HepG2 (cell line): Measurements from ENCODE around the gene EPHB4. TPM values are rescaled to one million over a fixed set of nuclear protein-coding genes. Genes with fewer than 3 reads are reported as not detected.
A peak's percentile ranks its signal among the peaks of the same experiment; 100 is the strongest.

Source experiments
- BCL6 ChIP-seq: IDR thresholded peaks from 2 replicates; pipeline ENCODE4 v1.6.1; 2016; ENCODE audit warnings: missing genetic modification reagents, missing compliant biosample characterization
- ERF ChIP-seq: IDR thresholded peaks from 2 replicates; pipeline ENCODE4 v1.6.1; 2018; ENCODE audit warnings: missing biosample characterization, missing genetic modification reagents
- HNRNPK ChIP-seq: fragments of 200-400 bp; formaldehyde crosslinking; IDR thresholded peaks from 2 replicates; pipeline ENCODE4 v1.6.1; 2018; ENCODE audit warnings: low read length, low read depth, moderate library complexity, mild to moderate bottlenecking; ENCODE audit not compliant: poor library complexity, severe bottlenecking
- ISL2 ChIP-seq: sonication (generic); formaldehyde crosslinking; IDR thresholded peaks from 2 replicates; pipeline ENCODE4 v1.5.0; 2020; ENCODE audit warnings: missing genetic modification reagents
- JDP2 ChIP-seq: sonication (generic); formaldehyde crosslinking; IDR thresholded peaks from 2 replicates; pipeline ENCODE4 v1.8.1; 2022; ENCODE audit warnings: missing genetic modification reagents, borderline replicate concordance
- MED8 ChIP-seq: sonication (generic); formaldehyde crosslinking; IDR thresholded peaks from 2 replicates; pipeline ENCODE4 v1.8.1; 2023; ENCODE audit warnings: mild to moderate bottlenecking, missing genetic modification reagents; ENCODE audit not compliant: insufficient replicate concordance
- MYC ChIP-seq: sonication (generic); formaldehyde crosslinking; IDR thresholded peaks from 2 replicates; pipeline ENCODE4 v1.9.0; 2021; ENCODE audit warnings: missing genetic modification reagents, borderline replicate concordance
- PHF8 ChIP-seq: sonication (generic); formaldehyde crosslinking; IDR thresholded peaks from 2 replicates; pipeline ENCODE4 v1.5.0; 2020; ENCODE audit warnings: missing genetic modification reagents
- SAP130 ChIP-seq: IDR thresholded peaks from 2 replicates; pipeline ENCODE4 v1.6.1; 2016; ENCODE audit warnings: low read depth
- SRSF1 ChIP-seq: fragments of 200-400 bp; formaldehyde crosslinking; optimal IDR thresholded peaks from 2 replicates; pipeline ENCODE3; 2017; ENCODE audit warnings: mild to moderate bottlenecking, low read depth, low read length, moderate library complexity
- TP53 ChIP-seq: sonication (generic); formaldehyde crosslinking; conservative IDR thresholded peaks from 2 replicates; pipeline ENCODE4 v1.4.0; 2020; ENCODE audit warnings: missing genetic modification reagents
- ZBTB7A ChIP-seq: sonication (generic); formaldehyde crosslinking; IDR thresholded peaks from 2 replicates; pipeline ENCODE4 v1.8.0; 2022; ENCODE audit warnings: mild to moderate bottlenecking, missing genetic modification reagents
- ZFP41 ChIP-seq: sonication (generic); formaldehyde crosslinking; IDR thresholded peaks from 2 replicates; pipeline ENCODE4 v1.4.0; 2020; ENCODE audit warnings: mild to moderate bottlenecking, missing genetic modification reagents, borderline replicate concordance
- ZKSCAN1 ChIP-seq: fragments of 150-350 bp; IDR thresholded peaks from 2 replicates; pipeline ENCODE4 v1.6.1; 2014; ENCODE audit warnings: low read length
- ZNF3 ChIP-seq: IDR thresholded peaks from 2 replicates; pipeline ENCODE4 v1.7.0; 2017; ENCODE audit warnings: inconsistent platforms
- ZNF331 ChIP-seq: sonication (generic); formaldehyde crosslinking; IDR thresholded peaks from 2 replicates; pipeline ENCODE4 v1.4.0; 2020; ENCODE audit warnings: missing genetic modification reagents
- ZNF503 ChIP-seq: sonication (generic); formaldehyde crosslinking; IDR thresholded peaks from 2 replicates; pipeline ENCODE4 v1.4.0; 2020; ENCODE audit warnings: missing genetic modification reagents
- ZNF746 ChIP-seq: sonication (generic); formaldehyde crosslinking; IDR thresholded peaks from 2 replicates; pipeline ENCODE4 v1.8.0; 2022; ENCODE audit warnings: mild to moderate bottlenecking, missing genetic modification reagents
- ZSCAN5A ChIP-seq: sonication (generic); formaldehyde crosslinking; IDR thresholded peaks from 2 replicates; pipeline ENCODE4 v1.8.0; 2022; ENCODE audit warnings: mild to moderate bottlenecking, missing genetic modification reagents, borderline replicate concordance
- polyA plus RNA-seq, 8 experiments: library from polyadenylated mRNA; depleted of rRNA in 3 of 8; stranded (reverse) in 7 of 8; unstranded in 1 of 8; fragments of >200 nt; fragmentation: Illumina TruSeq in 4 of 8; extraction: Trizol in 4 of 8; gene quantifications; 2 replicates each; pipeline versions ENCODE4 v1.2.1 to v1.2.3, GENCODE V29; 2011 to 2016; ENCODE audit warnings: low read depth in 4 of 8, missing spikeins in 1 of 8, mixed read lengths in 1 of 8; ENCODE audit not compliant: insufficient read depth in 1 of 8
- total RNA-seq, 5 experiments: library from RNA; depleted of rRNA; stranded (reverse); fragments of >200 nt; fragmentation: Illumina TruSeq; extraction: Trizol; gene quantifications; 2 replicates each; pipeline ENCODE4 v1.2.3, GENCODE V29; 2016; ENCODE audit warnings: low read depth in 1 of 5
- TF ChIP-seq, protein P1 (sequence below): sonication (generic); formaldehyde crosslinking; IDR thresholded peaks from 2 replicates; pipeline ENCODE4 v1.4.0; 2020; ENCODE audit warnings: missing genetic modification reagents
- TF ChIP-seq, protein P2 (sequence below): sonication (generic); formaldehyde crosslinking; IDR thresholded peaks from 2 replicates; pipeline ENCODE4 v1.5.0; 2020; ENCODE audit warnings: missing genetic modification reagents

EPHB4 gene
- total and polyA plus RNA-seq, 2 of the 13 experiments (the other 11 are each of a cell fraction or from before 2014, with no cell fraction given) = 61.4 to 69.6 TPM

DNA sequence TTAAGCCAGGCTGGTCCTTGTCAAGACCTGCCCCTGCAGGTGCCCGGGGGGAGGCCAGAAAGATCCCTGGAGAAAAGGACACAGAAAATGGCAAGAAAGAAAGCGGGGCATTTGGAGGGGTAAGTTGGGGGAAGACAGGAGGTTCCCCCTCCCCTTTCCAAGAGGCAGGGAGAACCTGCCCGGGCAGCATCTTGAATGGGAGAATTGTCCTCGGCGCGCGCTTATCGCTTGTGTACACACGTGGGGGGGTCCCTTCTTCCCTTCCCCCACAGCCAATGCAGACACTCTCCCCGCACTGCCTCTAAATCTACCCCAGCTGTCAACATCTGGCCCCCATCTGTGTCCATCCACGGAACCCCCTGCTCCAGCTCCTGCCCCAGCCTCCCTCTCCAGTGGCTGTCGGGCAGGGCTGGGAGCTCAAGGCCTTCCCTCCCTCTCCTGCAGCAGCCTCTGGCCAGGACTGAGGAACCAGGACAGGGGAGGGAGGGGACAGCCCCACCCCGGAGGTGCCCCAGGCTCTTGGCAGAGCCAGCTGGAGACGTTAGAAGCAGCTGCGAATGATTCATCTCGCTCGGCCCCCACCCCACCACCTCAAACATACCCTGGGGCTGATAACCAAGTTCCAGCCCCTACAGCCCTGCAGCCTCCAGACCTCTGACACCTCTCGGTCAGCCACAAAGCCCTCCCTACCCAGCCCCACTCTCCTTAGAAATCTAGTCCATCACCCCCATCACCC, 25.3 kb downstream of the EPHB4 start (continued):
- TF ChIP-seq ZNF503 (no peak), TP53 (CRISPR knock-in tag) (peak; percentile 67; the same call in 1 of the 2 replicates), ERF (no peak), SAP130 (peak; percentile 66), JDP2 (CRISPR knock-in tag) (no peak), BCL6 (CRISPR knock-in tag) (peak; percentile 28), ZNF746 (CRISPR knock-in tag) (peak; percentile 90; the same call in 1 of the 2 replicates), MYC (CRISPR knock-in tag) (peak; percentile 54; the same call in 1 of the 2 replicates), ZFP41 (CRISPR knock-in tag) (no peak), ZSCAN5A (CRISPR knock-in tag) (no peak), PHF8 (no peak), ZNF331 (peak; percentile 61; the same call in 1 of the 2 replicates), ZNF3 (CRISPR knock-in tag) (no peak), ISL2 (peak; percentile 49), ZBTB7A (CRISPR knock-in tag) (no peak), ZKSCAN1 (no peak), MED8 (CRISPR knock-in tag) (peak; percentile 42), SRSF1 (peak; percentile 98), HNRNPK (peak; percentile 50)
- TF ChIP-seq, protein P1, sequence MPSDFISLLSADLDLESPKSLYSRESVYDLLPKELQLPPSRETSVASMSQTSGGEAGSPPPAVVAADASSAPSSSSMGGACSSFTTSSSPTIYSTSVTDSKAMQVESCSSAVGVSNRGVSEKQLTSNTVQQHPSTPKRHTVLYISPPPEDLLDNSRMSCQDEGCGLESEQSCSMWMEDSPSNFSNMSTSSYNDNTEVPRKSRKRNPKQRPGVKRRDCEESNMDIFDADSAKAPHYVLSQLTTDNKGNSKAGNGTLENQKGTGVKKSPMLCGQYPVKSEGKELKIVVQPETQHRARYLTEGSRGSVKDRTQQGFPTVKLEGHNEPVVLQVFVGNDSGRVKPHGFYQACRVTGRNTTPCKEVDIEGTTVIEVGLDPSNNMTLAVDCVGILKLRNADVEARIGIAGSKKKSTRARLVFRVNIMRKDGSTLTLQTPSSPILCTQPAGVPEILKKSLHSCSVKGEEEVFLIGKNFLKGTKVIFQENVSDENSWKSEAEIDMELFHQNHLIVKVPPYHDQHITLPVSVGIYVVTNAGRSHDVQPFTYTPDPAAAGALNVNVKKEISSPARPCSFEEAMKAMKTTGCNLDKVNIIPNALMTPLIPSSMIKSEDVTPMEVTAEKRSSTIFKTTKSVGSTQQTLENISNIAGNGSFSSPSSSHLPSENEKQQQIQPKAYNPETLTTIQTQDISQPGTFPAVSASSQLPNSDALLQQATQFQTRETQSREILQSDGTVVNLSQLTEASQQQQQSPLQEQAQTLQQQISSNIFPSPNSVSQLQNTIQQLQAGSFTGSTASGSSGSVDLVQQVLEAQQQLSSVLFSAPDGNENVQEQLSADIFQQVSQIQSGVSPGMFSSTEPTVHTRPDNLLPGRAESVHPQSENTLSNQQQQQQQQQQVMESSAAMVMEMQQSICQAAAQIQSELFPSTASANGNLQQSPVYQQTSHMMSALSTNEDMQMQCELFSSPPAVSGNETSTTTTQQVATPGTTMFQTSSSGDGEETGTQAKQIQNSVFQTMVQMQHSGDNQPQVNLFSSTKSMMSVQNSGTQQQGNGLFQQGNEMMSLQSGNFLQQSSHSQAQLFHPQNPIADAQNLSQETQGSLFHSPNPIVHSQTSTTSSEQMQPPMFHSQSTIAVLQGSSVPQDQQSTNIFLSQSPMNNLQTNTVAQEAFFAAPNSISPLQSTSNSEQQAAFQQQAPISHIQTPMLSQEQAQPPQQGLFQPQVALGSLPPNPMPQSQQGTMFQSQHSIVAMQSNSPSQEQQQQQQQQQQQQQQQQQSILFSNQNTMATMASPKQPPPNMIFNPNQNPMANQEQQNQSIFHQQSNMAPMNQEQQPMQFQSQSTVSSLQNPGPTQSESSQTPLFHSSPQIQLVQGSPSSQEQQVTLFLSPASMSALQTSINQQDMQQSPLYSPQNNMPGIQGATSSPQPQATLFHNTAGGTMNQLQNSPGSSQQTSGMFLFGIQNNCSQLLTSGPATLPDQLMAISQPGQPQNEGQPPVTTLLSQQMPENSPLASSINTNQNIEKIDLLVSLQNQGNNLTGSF (CRISPR knock-in tag) = 0 out of 2 replicates have a peak, but pooled peaks have one; percentile 30
- TF ChIP-seq, protein P2, sequence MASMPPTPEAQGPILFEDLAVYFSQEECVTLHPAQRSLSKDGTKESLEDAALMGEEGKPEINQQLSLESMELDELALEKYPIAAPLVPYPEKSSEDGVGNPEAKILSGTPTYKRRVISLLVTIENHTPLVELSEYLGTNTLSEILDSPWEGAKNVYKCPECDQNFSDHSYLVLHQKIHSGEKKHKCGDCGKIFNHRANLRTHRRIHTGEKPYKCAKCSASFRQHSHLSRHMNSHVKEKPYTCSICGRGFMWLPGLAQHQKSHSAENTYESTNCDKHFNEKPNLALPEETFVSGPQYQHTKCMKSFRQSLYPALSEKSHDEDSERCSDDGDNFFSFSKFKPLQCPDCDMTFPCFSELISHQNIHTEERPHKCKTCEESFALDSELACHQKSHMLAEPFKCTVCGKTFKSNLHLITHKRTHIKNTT = no peak
